GM21529 (cell line): ENCODE data around the gene CENPQ.
"Not testable (repeated sequence)": the region's sequence is repeated elsewhere in the genome, so short reads cannot be mapped to it uniquely, and the experiment has no call there.

Experiments
- ATAC-seq: cut with Tn5 transposase; IDR thresholded peaks from one replicate; pipeline ENCODE4 v1.9.1; 2021; ENCODE audit not compliant: unreplicated experiment

The CENPQ gene

GRCh38 chr6:49462927-49463611 is at the start of gene CENPQ, which contains the start of gene MMUT:
Gene CENPQ (plus strand): TSS chr6:49463370. CDS start chr6:49470177, 6,807 bp downstream.
Gene MMUT (minus strand): TSS chr6:49463253. CDS start chr6:49459466, 3,787 bp downstream.
- peak; percentile 99 for ATAC-seq

DNA sequence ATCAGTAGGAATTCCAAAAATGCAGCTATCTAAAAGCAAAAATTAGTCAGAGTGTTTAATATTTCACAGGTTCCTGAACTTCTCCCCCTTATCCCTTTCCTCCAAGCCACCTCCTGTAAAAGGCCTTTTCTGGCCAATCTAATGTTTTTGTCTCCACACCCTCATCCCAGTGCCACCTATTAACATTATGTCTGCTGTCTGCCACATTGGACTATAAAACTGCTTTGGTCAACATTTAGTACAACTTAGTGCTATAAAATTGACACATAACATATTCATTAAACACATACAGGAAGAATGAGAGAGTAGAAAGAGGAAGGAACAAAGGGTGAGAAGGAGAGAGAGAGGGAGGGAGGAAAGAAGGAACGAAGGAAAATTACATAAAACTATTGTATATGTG is 47.8 kb upstream of the CENPQ start:
- ATAC-seq: no peak

- ATAC-seq: no peak
Observed at GRCh38 chr6:49416195-49416594, 47.0 kb upstream of the CENPQ start.

GRCh38 chr6:49423817-49424216 is 39.4 kb upstream of the CENPQ start:
- ATAC-seq: no peak

- no peak for ATAC-seq
Observed at GRCh38 chr6:49430187-49430586, 33.0 kb upstream of the CENPQ start.

GRCh38 chr6:49430866-49431265 is 32.3 kb upstream of the CENPQ start:
- no peak for ATAC-seq

DNA sequence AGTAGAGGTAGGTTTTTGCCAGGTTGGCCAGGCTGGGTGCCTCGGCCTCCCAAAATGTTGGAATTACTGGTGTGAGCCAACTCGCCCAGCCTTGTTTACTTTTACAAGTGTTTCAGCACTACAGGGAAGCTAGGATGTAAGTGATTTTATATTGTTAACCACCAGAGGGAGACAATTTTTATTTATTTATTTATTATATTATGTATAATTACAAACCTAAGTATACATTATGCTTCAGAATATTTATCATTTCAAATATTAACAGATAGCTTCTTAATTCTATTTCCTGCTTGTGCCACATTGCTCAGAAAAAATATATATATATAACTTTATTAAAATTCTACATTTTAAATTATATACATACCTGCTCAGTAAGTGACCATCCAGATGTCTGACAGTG is 9.9 kb upstream of the CENPQ start:
- ATAC-seq: no peak

DNA sequence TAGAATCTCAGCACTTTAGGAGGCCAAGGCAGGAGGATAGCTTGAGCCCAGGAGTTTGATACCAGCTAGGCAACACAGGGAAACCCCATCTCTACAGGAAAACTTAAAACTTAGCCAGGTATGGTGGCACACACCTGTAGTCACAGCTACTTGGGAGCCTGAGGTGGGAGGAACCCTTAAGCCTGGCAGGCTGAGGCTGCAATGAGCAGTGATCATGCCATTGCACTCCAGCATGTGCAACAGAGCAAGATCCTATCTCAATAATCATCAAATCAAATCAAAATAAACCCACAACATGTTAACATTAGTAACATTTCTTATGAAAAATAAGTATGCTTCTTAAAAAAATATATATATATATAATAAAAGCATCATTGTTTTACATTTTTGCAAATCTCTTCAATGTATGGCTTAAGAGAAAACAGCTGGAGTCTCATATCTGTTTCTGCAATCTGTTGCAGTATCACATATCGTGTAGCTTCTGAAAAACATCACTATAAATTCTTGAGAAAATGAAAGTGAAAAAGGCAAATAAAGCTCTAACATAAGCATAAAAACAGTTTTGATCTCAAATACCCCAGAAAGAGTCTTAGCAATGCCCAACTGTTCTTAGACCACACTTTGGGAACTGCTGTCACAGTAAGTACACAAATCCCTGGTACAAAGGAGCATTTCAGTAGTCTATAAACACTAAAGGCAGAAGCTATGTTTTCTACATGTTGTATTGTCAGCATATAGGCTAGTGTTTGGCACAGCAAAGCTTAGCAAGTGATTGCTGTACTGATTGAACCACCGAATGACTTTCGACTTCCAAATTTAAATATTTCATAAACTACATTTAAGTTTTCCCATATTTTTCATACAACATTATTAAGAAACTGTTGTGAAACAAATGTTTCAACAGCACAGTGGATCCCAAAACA is 8.1 kb upstream of the CENPQ start:
- peak; percentile 69 for ATAC-seq

DNA sequence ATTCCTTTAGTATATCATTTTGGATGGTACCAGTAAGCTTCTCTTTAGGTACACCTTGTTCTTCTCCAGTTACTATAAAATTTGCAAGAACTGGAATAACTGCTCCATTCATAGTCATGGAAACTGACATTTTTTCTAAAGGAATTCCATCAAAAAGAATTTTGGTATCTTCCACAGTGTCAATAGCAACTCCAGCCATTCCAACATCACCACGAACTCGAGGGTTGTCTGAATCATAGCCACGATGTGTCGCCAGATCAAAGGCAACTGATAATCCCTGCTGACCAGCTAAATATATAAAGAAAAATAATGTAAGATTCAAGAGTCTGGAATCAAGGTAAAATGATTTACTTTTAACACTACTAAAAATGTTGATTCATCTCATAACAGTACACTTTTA is 5.4 kb upstream of the CENPQ start:
- ATAC-seq: no peak

DNA sequence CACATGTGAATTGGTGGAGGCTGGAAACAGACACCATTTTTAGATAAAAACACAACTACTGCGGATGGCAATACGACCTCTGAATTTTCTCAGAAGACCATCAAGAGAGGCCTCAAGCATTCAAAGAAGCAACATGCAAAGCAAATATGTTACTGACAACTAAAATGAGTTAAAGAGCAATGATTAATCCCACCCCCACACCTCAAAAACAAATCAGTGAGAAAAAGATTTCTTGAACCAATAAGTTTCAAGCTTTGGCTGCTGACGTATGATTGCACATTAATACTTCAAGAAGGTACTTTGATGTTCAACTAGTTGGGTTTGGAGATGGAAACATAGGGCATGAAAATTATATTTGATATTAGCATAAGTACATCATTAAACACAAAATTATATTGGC is 1.1 kb upstream of the CENPQ start:
- ATAC-seq: no peak

DNA sequence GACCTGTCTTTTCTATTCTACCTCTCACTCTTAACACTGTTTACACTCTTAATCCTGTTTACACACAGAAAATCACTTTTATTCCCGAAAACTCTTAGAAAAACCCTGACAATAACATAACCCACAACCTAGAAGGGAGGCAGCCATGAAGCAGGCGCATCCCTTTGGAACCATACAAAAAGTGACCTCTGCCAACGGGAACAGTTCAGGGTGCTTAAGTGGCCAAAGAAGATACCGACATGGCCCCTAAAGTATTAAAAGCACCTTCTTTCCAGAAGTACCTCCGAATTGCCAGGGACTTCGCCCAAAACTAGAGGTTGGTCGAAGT is 607 bp upstream of the CENPQ start:
- ATAC-seq: peak; percentile 2

GRCh38 chr6:49463612-49463967 is 420 bp downstream of the CENPQ start:
- ATAC-seq: peak; percentile 2

DNA sequence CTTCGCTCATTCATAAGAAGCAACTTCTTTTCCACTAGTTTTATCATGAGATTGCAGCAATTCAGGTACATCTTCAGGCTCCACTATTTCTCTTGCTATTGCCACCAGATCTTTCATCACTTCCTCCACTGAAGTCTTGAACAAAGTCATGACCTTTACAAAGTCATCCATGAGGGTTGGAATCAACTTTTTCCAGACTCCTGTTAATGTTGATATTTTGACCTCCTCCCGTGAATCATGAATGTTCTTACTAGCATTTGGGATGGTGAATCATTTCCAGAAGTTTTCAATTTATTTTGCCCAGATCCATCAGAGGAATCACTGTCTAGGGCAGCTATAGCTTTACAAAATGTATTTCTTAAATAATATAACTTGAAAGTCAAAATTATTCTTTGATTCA is 1.5 kb downstream of the CENPQ start:
- no peak for ATAC-seq

GRCh38 chr6:49468042-49468441 is 4.9 kb downstream of the CENPQ start:
- no peak for ATAC-seq

DNA sequence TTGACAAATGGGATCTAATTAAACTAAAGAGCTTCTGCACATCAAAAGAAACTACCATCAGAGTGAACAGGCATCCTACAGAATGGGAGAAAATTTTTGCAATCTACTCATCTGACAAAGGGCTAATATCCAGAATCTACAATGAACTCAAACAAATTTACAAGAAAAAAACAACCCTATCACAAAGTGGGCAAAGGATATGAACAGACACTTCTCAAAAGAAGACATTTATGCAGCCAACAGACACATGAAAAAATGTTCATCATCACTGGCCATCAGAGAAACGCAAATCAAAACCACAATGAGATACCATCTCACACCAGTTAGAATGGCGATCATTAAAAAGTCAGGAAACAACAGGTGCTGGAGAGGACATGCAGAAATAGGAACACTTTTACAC is 13.4 kb downstream of the CENPQ start:
- ATAC-seq: not testable (repeated sequence)

DNA sequence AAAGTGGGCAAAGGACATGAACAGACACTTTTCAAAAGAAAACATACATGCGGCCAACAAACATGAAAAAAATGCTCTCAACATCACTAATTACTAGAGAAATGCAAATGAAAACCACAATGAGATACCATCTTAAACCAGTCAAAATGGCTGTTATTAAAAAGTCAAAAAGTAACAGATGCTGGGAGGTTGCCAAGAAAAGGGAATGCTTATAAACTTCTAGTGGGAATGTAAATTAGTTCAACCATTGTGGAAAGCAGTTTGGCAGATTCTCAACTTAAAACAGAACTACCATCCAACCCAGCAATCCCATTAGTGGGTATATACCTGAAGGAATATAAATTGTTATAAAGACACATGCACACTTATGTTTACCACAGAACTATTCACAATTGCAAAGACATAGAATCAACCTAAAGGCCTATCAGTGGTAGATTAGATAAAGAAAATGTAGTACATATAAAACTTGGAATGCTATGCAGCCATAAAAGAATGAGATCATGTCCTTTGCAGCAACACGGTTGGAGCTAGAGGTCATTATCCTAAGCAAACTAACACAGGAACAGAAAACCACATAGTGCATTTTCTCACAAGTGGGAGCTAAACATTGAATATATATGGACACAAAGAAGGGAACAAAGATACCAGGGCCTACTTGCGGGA is 16.3 kb downstream of the CENPQ start:
- ATAC-seq: no peak

GRCh38 chr6:49481846-49482245 is 18.7 kb downstream of the CENPQ start:
- not testable (repeated sequence) for ATAC-seq

DNA sequence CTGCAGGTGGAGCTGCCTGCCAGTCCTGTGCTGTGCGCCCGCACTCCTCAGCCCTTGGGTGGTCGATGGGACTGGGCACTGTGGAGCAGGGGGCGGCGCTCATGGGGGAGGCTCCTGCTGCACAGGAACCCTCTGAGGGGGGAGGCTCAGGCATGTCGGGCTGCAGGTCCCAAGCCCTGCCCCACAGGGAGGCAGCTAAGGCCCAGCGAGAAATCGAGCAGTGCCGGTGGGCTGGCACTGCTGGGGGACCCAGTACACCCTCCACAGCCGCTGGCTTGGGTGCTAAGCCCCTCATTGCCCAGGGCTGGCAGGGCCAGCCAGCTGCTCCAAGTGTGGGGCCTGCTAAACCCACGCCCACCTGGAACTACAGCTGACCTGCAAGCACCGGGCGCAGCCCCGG is 20.2 kb downstream of the CENPQ start:
- not testable (repeated sequence) for ATAC-seq

GRCh38 chr6:49490633-49491032 is 27.5 kb downstream of the CENPQ start:
- ATAC-seq: no peak

GRCh38 chr6:49497304-49497703 is 34.1 kb downstream of the CENPQ start:
- no peak for ATAC-seq

DNA sequence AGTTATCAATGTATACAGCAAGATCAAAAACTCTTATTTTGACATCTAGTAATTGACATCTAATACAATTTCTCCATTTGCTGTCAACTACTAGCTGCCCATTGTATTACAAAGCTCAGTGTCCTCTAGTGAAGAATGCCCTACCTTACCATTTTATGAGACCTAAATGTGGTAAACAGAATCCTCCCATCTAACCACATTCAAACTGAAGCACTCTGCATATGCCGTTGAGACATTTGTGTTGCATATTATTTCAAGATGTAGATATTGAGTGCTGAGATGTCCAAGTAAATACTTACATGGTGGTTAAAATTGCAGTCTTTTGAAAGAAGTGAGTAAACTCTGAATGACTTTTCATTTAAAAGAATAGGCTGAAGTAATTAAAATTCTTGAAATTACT is 36.0 kb downstream of the CENPQ start:
- ATAC-seq: no peak

DNA sequence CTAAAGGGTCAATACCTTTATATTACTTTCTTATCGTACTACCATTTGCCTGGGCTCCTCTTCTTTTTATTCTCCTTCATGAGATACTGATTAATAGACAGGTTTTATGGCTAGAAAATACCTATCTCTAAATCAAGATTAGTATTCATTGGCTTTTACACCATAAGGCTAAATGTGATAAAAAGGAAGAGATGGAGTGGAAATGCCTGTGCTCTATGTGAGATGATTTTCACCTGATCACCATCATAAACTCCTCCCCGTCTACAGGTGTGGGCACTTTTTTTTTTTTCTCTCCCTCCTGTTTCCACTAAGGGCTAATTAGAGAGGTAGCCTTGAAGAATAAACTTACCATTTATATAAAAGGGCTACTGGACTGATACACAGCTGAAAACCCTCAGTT is 36.5 kb downstream of the CENPQ start, which contains the start of gene GLYATL3:
TSS of gene GLYATL3 (plus strand) at position 301 of the 400 bp plus-strand sequence. CDS start 12,068 bp downstream, outside the sequence.
- no peak for ATAC-seq
